ENCODE results near the gene CHRNB4.

The CHRNB4 gene

GRCh38 chr15:78630886-78631633, 9.9 kb downstream of the CHRNB4 start:
- no peak for DNase-seq

GRCh38 chr15:78629716-78630065, 11.3 kb downstream of the CHRNB4 start:
- no peak for DNase-seq

GRCh38 chr15:78629031-78629715, 11.8 kb downstream of the CHRNB4 start:
- no peak for DNase-seq

GRCh38 chr15:78628227-78628626, 12.8 kb downstream of the CHRNB4 start:
- DNase-seq, result no peak

GRCh38 chr15:78627348-78627747, 13.7 kb downstream of the CHRNB4 start:
- no peak for DNase-seq

- no peak for DNase-seq
These were observed 14.5 kb downstream of the CHRNB4 start for GRCh38 chr15:78626381-78626995.

GRCh38 chr15:78625606-78626280, 15.3 kb downstream of the CHRNB4 start:
- no peak for DNase-seq

- DNase-seq, result no peak
These were observed 16.1 kb downstream of the CHRNB4 start for GRCh38 chr15:78624651-78625590.

GRCh38 chr15:78623786-78624497, 17.1 kb downstream of the CHRNB4 start:
- DNase-seq, result no peak

GRCh38 chr15:78621810-78622402, 19.1 kb downstream of the CHRNB4 start:
- no peak for DNase-seq

GRCh38 chr15:78620527-78621421, 20.2 kb downstream of the CHRNB4 start, which contains the start of gene CHRNA3:
Gene CHRNA3, minus strand, starts transcription at chr15:78620996. Its CDS starts 202 bp downstream, at chr15:78620794.
- DNase-seq, result no peak

GRCh38 chr15:78620021-78620526, 20.9 kb downstream of the CHRNB4 start:
- DNase-seq, result no peak

- no peak for DNase-seq
These were observed 21.7 kb downstream of the CHRNB4 start for GRCh38 chr15:78619022-78619950.

GRCh38 chr15:78618490-78618934, 22.5 kb downstream of the CHRNB4 start:
- DNase-seq, result peak; percentile 79

- DNase-seq, result no peak
These were observed 22.9 kb downstream of the CHRNB4 start for GRCh38 chr15:78618064-78618463.

- no peak for DNase-seq
These were observed 23.5 kb downstream of the CHRNB4 start for GRCh38 chr15:78617516-78617915.

- DNase-seq, result no peak
These were observed 23.9 kb downstream of the CHRNB4 start for GRCh38 chr15:78617076-78617475.

GRCh38 chr15:78616506-78616905, 24.5 kb downstream of the CHRNB4 start:
- no peak for DNase-seq

Data from RPMI8226 (cell line).